OCI-LY7 (cell line): ENCODE results near the gene LMTK3. TPM values are rescaled to one million over a fixed set of nuclear protein-coding genes. Genes with fewer than 3 reads are reported as not detected.
A peak's percentile ranks its signal among the peaks of the same experiment; 100 is the strongest.

Experiments used
- BruUV-seq: library from RNA; stranded (reverse); fragments of 400-500 nt; replicated peaks from 2 replicates; lab custom pipeline; 2021; lab: Mats Ljungman, UMichigan
- CTCF ChIA-PET: fragments of 300-600 bp; sonication (Branson Sonifier 250); formaldehyde crosslinking; loops from one replicate; lab custom pipeline; 2022; ENCODE audit warnings: antibody characterized with exemption; ENCODE audit not compliant: unreplicated experiment; lab: Charles Lee
- POLR2A ChIA-PET: fragments of 300-600 bp; sonication (Branson Sonifier 250); formaldehyde crosslinking; loops from one replicate; lab custom pipeline; 2022; ENCODE audit warnings: antibody characterized with exemption; lab: Charles Lee
- DNase-seq: peaks from one replicate; pipeline ENCODE4 v3.0.0-alpha.2; 2015; ENCODE audit warnings: low spot score
- H2AFZ ChIP-seq: fragments of 200-600 bp; sonication (generic), shearing (Covaris generic); 2 replicates; pipeline ENCODE4 v1.6.1; 2014; ENCODE audit warnings: mild to moderate bottlenecking, antibody characterized with exemption, low read length, moderate library complexity
- H3K27ac ChIP-seq: fragments of 200-600 bp; sonication (generic); 2 replicates; pipeline ENCODE4 v1.5.1; 2014; ENCODE audit warnings: mixed run types, low read depth, mild to moderate bottlenecking, moderate library complexity, low read length, inconsistent platforms; ENCODE audit not compliant: poor library complexity, severe bottlenecking
- H3K36me3 ChIP-seq: fragments of 200-600 bp; sonication (generic); 2 replicates; pipeline ENCODE4 v1.6.1; 2014; ENCODE audit warnings: mild to moderate bottlenecking, antibody characterized with exemption, low read length, moderate library complexity, mixed read lengths; ENCODE audit not compliant: insufficient read depth
- H3K4me1 ChIP-seq: fragments of 200-600 bp; sonication (generic); 2 replicates; pipeline ENCODE4 v1.5.1; 2014; ENCODE audit warnings: mild to moderate bottlenecking, low read length; ENCODE audit not compliant: insufficient read depth, poor library complexity, severe bottlenecking
- H3K4me2 ChIP-seq: fragments of 200-600 bp; sonication (generic); 2 replicates; pipeline ENCODE4 v1.6.1; 2014; ENCODE audit warnings: mild to moderate bottlenecking, low read length
- H3K4me3 ChIP-seq: fragments of 200-600 bp; sonication (generic); 2 replicates; pipeline ENCODE4 v1.5.1; 2014; ENCODE audit warnings: mild to moderate bottlenecking, low read depth, low read length; ENCODE audit not compliant: poor library complexity, severe bottlenecking
- H3K79me2 ChIP-seq: fragments of 200-600 bp; sonication (generic); 2 replicates; pipeline ENCODE4 v1.6.1; 2016; ENCODE audit warnings: low read depth, mild to moderate bottlenecking, low read length, moderate library complexity, mixed read lengths; ENCODE audit not compliant: insufficient read depth
- H3K9me2 ChIP-seq: fragments of 200-600 bp; sonication (generic); 2 replicates; pipeline ENCODE4 v1.6.1; 2016; ENCODE audit warnings: mild to moderate bottlenecking, low read length, mixed read lengths; ENCODE audit not compliant: insufficient read depth
- H3K9me3 ChIP-seq: fragments of 200-600 bp; sonication (generic); 2 replicates; pipeline ENCODE4 v1.6.1; 2014; ENCODE audit warnings: mild to moderate bottlenecking, mixed run types, low read length, mixed read lengths
- H4K20me1 ChIP-seq: fragments of 200-600 bp; sonication (generic); 2 replicates; pipeline ENCODE4 v1.6.1; 2014; ENCODE audit warnings: mild to moderate bottlenecking, antibody characterized with exemption, low read length, moderate library complexity, mixed read lengths; ENCODE audit not compliant: insufficient read depth
- EZH2phosphoT487 ChIP-seq: fragments of 200-600 bp; sonication (generic); IDR thresholded peaks from 2 replicates; pipeline ENCODE4 v1.6.1; 2018; ENCODE audit warnings: low read depth, borderline replicate concordance, mild to moderate bottlenecking, mixed run types, antibody characterized with exemption, low read length, moderate library complexity, mixed read lengths
- intact Hi-C: fragments of 100-400 bp; cut with micrococcal nuclease; formaldehyde crosslinking; loops from one replicate; pipeline ENCODE4 v1.10.0; 2022; ENCODE audit not compliant: unreplicated experiment
- total RNA-seq, 2 experiments: library from RNA; depleted of rRNA in 1 of 2; stranded (reverse); fragments of >200 nt in 1 of 2; shearing (Covaris generic) in 1 of 2; gene quantifications; 2 replicates each; pipeline ENCODE4 v1.2.3, GENCODE V29; 2014 to 2022
- TF ChIP-seq, protein P1 (sequence below): fragments of 200-600 bp; sonication (generic); conservative IDR thresholded peaks from 2 replicates; pipeline ENCODE4 v1.5.1; 2014; ENCODE audit warnings: mild to moderate bottlenecking, antibody characterized with exemption, low read length, moderate library complexity, mixed read lengths

LMTK3 gene
- total RNA-seq, 2 experiments from 2014 or later = 1.3 to 9.7 TPM

- Histone ChIP-seq H3K4me3 (peak overlapping the region; percentile 97), H3K4me1 (peaks cover 26% of the 10 kb centered on the region), H4K20me1 (no peaks in the 10 kb centered on the region), H2AFZ (peak overlapping the region; percentile 86), H3K9me2 (no peaks in the 10 kb centered on the region), H3K27ac (peak overlapping the region; percentile 70), H3K4me2 (peak overlapping the region; percentile 82), H3K36me3 (peaks cover 28% of the 10 kb centered on the region), H3K9me3 (no peaks in the 10 kb centered on the region), H3K79me2 (peaks cover 29% of the 10 kb centered on the region)
- intact Hi-C loops = loop anchor here (1.0 to 5.0 kb wide), 3 partner anchors 24 to 58 kb away; partner anchors contain the start of genes CYTH2, GRIN2D and KDELR1
- TF ChIP-seq, protein P1, sequence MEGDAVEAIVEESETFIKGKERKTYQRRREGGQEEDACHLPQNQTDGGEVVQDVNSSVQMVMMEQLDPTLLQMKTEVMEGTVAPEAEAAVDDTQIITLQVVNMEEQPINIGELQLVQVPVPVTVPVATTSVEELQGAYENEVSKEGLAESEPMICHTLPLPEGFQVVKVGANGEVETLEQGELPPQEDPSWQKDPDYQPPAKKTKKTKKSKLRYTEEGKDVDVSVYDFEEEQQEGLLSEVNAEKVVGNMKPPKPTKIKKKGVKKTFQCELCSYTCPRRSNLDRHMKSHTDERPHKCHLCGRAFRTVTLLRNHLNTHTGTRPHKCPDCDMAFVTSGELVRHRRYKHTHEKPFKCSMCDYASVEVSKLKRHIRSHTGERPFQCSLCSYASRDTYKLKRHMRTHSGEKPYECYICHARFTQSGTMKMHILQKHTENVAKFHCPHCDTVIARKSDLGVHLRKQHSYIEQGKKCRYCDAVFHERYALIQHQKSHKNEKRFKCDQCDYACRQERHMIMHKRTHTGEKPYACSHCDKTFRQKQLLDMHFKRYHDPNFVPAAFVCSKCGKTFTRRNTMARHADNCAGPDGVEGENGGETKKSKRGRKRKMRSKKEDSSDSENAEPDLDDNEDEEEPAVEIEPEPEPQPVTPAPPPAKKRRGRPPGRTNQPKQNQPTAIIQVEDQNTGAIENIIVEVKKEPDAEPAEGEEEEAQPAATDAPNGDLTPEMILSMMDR = no peak
- no peak for TF ChIP-seq EZH2phosphoT487
- ChIA-PET CTCF (no interaction called here), POLR2A (interaction anchor here (0.5 to 1.0 kb wide), 2 partner anchors 12 to 108 kb away, joined by 3 to 4 read pairs; no protein-coding TSS in a partner anchor)
- BruUV-seq = no TSS peak
- no peak for DNase-seq
Observed at GRCh38 chr19:48444936-48445200, 66.8 kb downstream of the LMTK3 start.

DNA sequence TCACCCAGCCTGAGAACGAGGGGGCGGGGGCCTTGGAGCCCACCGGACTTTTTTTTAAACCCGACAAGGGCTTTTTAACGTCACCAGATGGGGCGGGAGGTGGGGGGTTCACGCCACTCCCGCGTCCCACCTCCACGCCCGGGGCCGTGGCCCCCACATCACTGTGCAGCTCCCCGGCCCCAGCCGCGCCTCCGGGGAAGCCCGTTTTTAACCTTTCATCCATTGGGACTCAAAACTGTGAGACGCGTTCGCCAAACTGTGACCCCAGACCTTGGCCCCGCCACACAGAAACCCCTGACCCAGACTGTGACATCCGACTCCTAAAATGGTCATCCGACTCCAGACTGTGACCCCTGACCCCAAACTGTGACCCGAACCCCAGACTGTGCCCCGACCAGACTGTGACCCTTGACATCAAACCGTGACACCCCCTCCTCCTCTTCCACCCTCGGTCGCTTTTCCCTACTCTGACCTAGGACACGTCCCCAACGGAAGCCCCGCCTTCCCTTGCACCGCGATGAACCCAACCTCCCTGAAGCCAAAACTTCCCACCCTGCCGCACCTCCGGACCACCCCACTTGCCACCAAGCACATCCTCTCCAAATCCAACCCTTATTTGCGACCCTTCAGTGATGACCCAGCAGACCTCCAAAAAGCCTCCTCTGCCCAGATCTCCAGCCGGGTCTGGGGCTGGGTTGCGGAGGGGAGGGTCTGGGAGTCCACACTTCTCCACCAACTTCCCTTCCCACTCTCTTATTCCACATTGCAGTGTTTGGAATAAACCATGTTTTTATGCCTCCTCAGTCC is 67.3 kb downstream of the LMTK3 start:
- DNase-seq = no peak
- POLR2A ChIA-PET = interaction anchor here (0.5 to 1.0 kb wide), 2 partner anchors 11 to 107 kb away, joined by 3 to 4 read pairs; no protein-coding TSS in a partner anchor
- no TSS peak for BruUV-seq
- Histone ChIP-seq H3K9me2 (no peaks in the 10 kb centered on the region), H3K36me3 (peaks cover 23% of the 10 kb centered on the region), H4K20me1 (no peaks in the 10 kb centered on the region), H3K79me2 (peaks cover 29% of the 10 kb centered on the region), H3K4me1 (peaks cover 26% of the 10 kb centered on the region), H3K4me3 (peak overlapping the region; percentile 97), H2AFZ (peak overlapping the region; percentile 86), H3K9me3 (no peaks in the 10 kb centered on the region), H3K27ac (peak overlapping the region; percentile 70), H3K4me2 (peak overlapping the region; percentile 82)
- TF ChIP-seq, protein P1 = no peak
- TF ChIP-seq EZH2phosphoT487 = no peak
- CTCF ChIA-PET = no interaction called here
- intact Hi-C loops = loop anchor here (2.0 kb wide), 1 partner anchor 58 kb away; no protein-coding TSS in a partner anchor

- Histone ChIP-seq H3K4me2 (no peak overlapping the region), H3K27ac (no peak overlapping the region), H3K79me2 (peaks cover 27% of the 10 kb centered on the region), H3K9me2 (no peaks in the 10 kb centered on the region), H3K36me3 (peaks cover 17% of the 10 kb centered on the region), H4K20me1 (no peaks in the 10 kb centered on the region), H3K9me3 (no peaks in the 10 kb centered on the region), H2AFZ (no peak overlapping the region), H3K4me1 (peaks cover 26% of the 10 kb centered on the region), H3K4me3 (no peak overlapping the region)
- POLR2A ChIA-PET = no interaction called here
- TF ChIP-seq, protein P1 = no peak
- no peak for TF ChIP-seq EZH2phosphoT487
- CTCF ChIA-PET = no interaction called here
- intact Hi-C loops = loop anchor here (2.0 kb wide), 1 partner anchor 59 kb away; no protein-coding TSS in a partner anchor
- no peak for DNase-seq
- no TSS peak for BruUV-seq
Observed at GRCh38 chr19:48443731-48444128, 67.9 kb downstream of the LMTK3 start.
